Measurements from ENCODE around the gene MED16.
"Not testable (repeated sequence)": the region's sequence is repeated elsewhere in the genome, so short reads cannot be mapped to it uniquely, and the experiment has no call there.

Gene MED16

GRCh38 chr19:821825-822503 is 71.0 kb downstream of the MED16 start, which contains the start of gene PLPPR3:
Gene PLPPR3 (minus strand): TSS chr19:821955. CDS start chr19:821559, 396 bp downstream.
- DNase-seq, result no peak

- DNase-seq, result no peak
These were observed 71.7 kb downstream of the MED16 start for GRCh38 chr19:821231-821824.

- not testable (repeated sequence) for DNase-seq
These were observed 72.8 kb downstream of the MED16 start for GRCh38 chr19:820212-820611.
